ENCODE measurements around the gene CHD2. TPM values are rescaled to one million over a fixed set of nuclear protein-coding genes. Genes with fewer than 3 reads are reported as not detected.

Gene CHD2
- total RNA-seq, 1 donor from 2014 or later, result 105 TPM

DNA sequence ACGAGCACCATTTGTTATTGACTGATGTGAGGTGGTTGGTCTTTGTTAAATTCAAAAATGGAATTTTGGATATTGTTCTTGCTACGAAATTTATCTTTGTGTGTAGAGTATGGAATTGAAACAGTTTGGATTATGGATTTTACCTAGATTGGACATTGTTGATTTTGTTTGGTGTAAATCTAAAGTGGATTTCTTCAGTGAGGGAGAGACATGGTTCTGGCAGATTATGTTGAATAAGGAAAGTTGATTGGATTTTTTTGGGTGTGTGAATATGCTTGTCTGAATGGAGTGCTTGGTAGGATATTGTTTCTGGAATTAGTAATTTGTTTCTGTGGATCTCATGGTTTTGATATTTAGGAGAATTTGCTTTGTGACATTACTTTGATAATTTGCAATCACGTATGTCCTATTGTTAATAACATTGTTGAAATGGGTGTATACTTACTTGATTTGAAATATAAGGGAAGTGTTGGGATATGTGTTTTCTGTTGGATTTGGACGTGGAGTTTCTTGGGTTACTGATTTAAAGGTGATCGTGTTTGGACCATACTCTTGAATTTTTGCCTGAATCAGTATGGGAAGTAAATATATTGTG is 1.0 kb upstream of the CHD2 start:
- DNase-seq (ENCODE audit: low read depth) (no peak), FAIRE-seq (no peak)
- no peaks in the 10 kb centered on the region for H3K9me3 ChIP-seq (ENCODE audit: insufficient read depth, low read depth, low read length)
- peaks cover 25% of the 10 kb centered on the region for H3K4me1 Mint-ChIP-seq (ENCODE audit: low read depth, unreplicated experiment)
- no peaks in the 10 kb centered on the region for H3K4me1 ChIP-seq (ENCODE audit: insufficient read depth, low read length)
- H3K9me3 Mint-ChIP-seq (ENCODE audit: unreplicated experiment), result no peaks in the 10 kb centered on the region
- H4K20me1 ChIP-seq (ENCODE audit: insufficient read depth, low read length), result peaks cover 24% of the 10 kb centered on the region
- no peaks in the 10 kb centered on the region for H3K27me3 ChIP-seq (ENCODE audit: insufficient read depth, low read length)
- H3K4me3 ChIP-seq (ENCODE audit: insufficient read depth, low read depth, low read length), result no peak overlapping the region
- no peak for TF ChIP-seq EZH2 (IDR thresholded peaks at IDR 0.05; ENCODE audit: insufficient read depth, low read length)
- TF ChIP-seq, protein P1, sequence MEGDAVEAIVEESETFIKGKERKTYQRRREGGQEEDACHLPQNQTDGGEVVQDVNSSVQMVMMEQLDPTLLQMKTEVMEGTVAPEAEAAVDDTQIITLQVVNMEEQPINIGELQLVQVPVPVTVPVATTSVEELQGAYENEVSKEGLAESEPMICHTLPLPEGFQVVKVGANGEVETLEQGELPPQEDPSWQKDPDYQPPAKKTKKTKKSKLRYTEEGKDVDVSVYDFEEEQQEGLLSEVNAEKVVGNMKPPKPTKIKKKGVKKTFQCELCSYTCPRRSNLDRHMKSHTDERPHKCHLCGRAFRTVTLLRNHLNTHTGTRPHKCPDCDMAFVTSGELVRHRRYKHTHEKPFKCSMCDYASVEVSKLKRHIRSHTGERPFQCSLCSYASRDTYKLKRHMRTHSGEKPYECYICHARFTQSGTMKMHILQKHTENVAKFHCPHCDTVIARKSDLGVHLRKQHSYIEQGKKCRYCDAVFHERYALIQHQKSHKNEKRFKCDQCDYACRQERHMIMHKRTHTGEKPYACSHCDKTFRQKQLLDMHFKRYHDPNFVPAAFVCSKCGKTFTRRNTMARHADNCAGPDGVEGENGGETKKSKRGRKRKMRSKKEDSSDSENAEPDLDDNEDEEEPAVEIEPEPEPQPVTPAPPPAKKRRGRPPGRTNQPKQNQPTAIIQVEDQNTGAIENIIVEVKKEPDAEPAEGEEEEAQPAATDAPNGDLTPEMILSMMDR (IDR thresholded peaks at IDR 0.05; ENCODE audit: insufficient read depth, low read depth, low read length), result no peak
- H3K79me2 ChIP-seq (ENCODE audit: insufficient read depth, low read length), result peaks cover 100% of the 10 kb centered on the region
- no peak overlapping the region for H3K9ac ChIP-seq (ENCODE audit: low read length)
- H3K36me3 Mint-ChIP-seq (ENCODE audit: low read depth, unreplicated experiment), result peaks cover 30% of the 10 kb centered on the region
- H3K4me2 ChIP-seq (ENCODE audit: low read length), result peak overlapping the region; percentile 1
- peak overlapping the region; percentile 97 for H3K4me3 Mint-ChIP-seq (ENCODE audit: unreplicated experiment)
- H3K27ac ChIP-seq (ENCODE audit: low read depth, low read length), result peak overlapping the region; percentile 99
- peak overlapping the region; percentile 75 for H3K27ac Mint-ChIP-seq (ENCODE audit: unreplicated experiment)
- H3K27me3 Mint-ChIP-seq (ENCODE audit: low read depth, unreplicated experiment), result no peaks in the 10 kb centered on the region
- H2AFZ ChIP-seq (ENCODE audit: low read depth, low read length), result no peak overlapping the region
- H3K36me3 ChIP-seq (ENCODE audit: insufficient read depth, low read length), result peaks cover 27% of the 10 kb centered on the region

DNA sequence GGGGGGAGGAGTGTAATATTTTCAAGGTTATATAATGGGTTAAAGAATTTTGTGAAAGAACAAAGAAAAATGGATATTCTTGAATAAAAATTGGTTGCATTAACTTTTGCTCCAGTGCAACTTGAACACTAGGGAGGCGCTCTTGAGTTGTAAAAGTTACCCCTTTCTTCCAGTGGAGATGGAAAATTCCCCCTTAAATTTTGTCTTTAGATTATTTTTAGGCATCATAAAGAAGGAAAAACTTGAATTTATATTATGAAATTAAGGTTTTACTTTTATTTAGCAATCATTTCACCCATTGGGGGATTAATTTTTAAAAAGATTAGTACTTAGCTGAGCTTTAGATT is 550 bp upstream of the CHD2 start:
- Mint-ChIP-seq H3K36me3 (ENCODE audit: low read depth, unreplicated experiment) (peaks cover 30% of the 10 kb centered on the region), H3K27me3 (ENCODE audit: low read depth, unreplicated experiment) (no peaks in the 10 kb centered on the region), H3K4me1 (ENCODE audit: low read depth, unreplicated experiment) (peaks cover 27% of the 10 kb centered on the region), H3K9me3 (ENCODE audit: unreplicated experiment) (no peaks in the 10 kb centered on the region), H3K27ac (ENCODE audit: unreplicated experiment) (peak overlapping the region; percentile 75), H3K4me3 (ENCODE audit: unreplicated experiment) (peak overlapping the region; percentile 97)
- FAIRE-seq (no peak), DNase-seq (ENCODE audit: low read depth) (no peak)
- H3K4me2 ChIP-seq (ENCODE audit: low read length), result peak overlapping the region; percentile 90
- TF ChIP-seq EZH2 (IDR thresholded peaks at IDR 0.05; ENCODE audit: insufficient read depth, low read length), result no peak
- TF ChIP-seq, protein P1 (IDR thresholded peaks at IDR 0.05; ENCODE audit: insufficient read depth, low read depth, low read length), result peak; percentile 30
- H3K27me3 ChIP-seq (ENCODE audit: insufficient read depth, low read length), result no peaks in the 10 kb centered on the region
- no peak overlapping the region for H3K4me3 ChIP-seq (ENCODE audit: insufficient read depth, low read depth, low read length)
- H3K4me1 ChIP-seq (ENCODE audit: insufficient read depth, low read length), result no peaks in the 10 kb centered on the region
- peaks cover 19% of the 10 kb centered on the region for H4K20me1 ChIP-seq (ENCODE audit: insufficient read depth, low read length)
- H3K79me2 ChIP-seq (ENCODE audit: insufficient read depth, low read length), result peaks cover 98% of the 10 kb centered on the region
- no peaks in the 10 kb centered on the region for H3K9me3 ChIP-seq (ENCODE audit: insufficient read depth, low read depth, low read length)
- H3K27ac ChIP-seq (ENCODE audit: low read depth, low read length), result peak overlapping the region; percentile 99
- H3K36me3 ChIP-seq (ENCODE audit: insufficient read depth, low read length), result peaks cover 22% of the 10 kb centered on the region
- H2AFZ ChIP-seq (ENCODE audit: low read depth, low read length), result no peak overlapping the region
- no peak overlapping the region for H3K9ac ChIP-seq (ENCODE audit: low read length)

DNA sequence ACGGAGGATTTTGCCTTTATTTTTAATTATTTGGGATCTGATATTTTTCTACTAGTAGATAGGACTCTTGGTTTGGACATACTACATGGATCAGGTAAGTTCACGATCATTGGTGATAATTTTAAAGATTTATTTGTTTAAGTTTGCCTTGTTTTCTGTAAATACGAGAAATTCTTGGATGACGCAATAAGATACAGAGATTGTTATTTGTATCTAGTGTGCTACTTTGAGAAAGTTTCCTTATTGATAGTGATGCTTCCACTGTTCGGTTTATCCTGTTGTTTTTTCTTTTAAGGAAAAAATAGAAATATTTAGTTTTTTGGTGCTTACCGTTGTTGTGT is 577 bp downstream of the CHD2 start:
- no peak for FAIRE-seq
- peaks cover 28% of the 10 kb centered on the region for H3K36me3 Mint-ChIP-seq (ENCODE audit: low read depth, unreplicated experiment)

More for the DNA sequence above, 577 bp downstream of the CHD2 start:
- Mint-ChIP-seq H3K9me3 (ENCODE audit: unreplicated experiment) (no peaks in the 10 kb centered on the region), H3K4me1 (ENCODE audit: low read depth, unreplicated experiment) (peaks cover 35% of the 10 kb centered on the region), H3K4me3 (ENCODE audit: unreplicated experiment) (peak overlapping the region; percentile 97), H3K27me3 (ENCODE audit: low read depth, unreplicated experiment) (no peaks in the 10 kb centered on the region), H3K27ac (ENCODE audit: unreplicated experiment) (peak overlapping the region; percentile 100)
- peaks cover 10% of the 10 kb centered on the region for H3K4me1 ChIP-seq (ENCODE audit: insufficient read depth, low read length)
- H4K20me1 ChIP-seq (ENCODE audit: insufficient read depth, low read length), result peaks cover 14% of the 10 kb centered on the region
- peak overlapping the region; percentile 95 for H3K4me3 ChIP-seq (ENCODE audit: insufficient read depth, low read depth, low read length)
- H3K27me3 ChIP-seq (ENCODE audit: insufficient read depth, low read length), result no peaks in the 10 kb centered on the region
- H3K9ac ChIP-seq (ENCODE audit: low read length), result peak overlapping the region; percentile 98
- DNase-seq (ENCODE audit: low read depth), result no peak
- peak overlapping the region; percentile 90 for H3K4me2 ChIP-seq (ENCODE audit: low read length)
- H2AFZ ChIP-seq (ENCODE audit: low read depth, low read length), result no peak overlapping the region
- TF ChIP-seq EZH2 (IDR thresholded peaks at IDR 0.05; ENCODE audit: insufficient read depth, low read length), result no peak
- TF ChIP-seq, protein P1 (IDR thresholded peaks at IDR 0.05; ENCODE audit: insufficient read depth, low read depth, low read length), result no peak
- peaks cover 17% of the 10 kb centered on the region for H3K36me3 ChIP-seq (ENCODE audit: insufficient read depth, low read length)
- H3K27ac ChIP-seq (ENCODE audit: low read depth, low read length), result peak overlapping the region; percentile 99
- peaks cover 98% of the 10 kb centered on the region for H3K79me2 ChIP-seq (ENCODE audit: insufficient read depth, low read length)
- no peaks in the 10 kb centered on the region for H3K9me3 ChIP-seq (ENCODE audit: insufficient read depth, low read depth, low read length)

Data from astrocyte (in vitro differentiated cells and primary cell).